ENCODE data around the gene SYNE1.

DNA sequence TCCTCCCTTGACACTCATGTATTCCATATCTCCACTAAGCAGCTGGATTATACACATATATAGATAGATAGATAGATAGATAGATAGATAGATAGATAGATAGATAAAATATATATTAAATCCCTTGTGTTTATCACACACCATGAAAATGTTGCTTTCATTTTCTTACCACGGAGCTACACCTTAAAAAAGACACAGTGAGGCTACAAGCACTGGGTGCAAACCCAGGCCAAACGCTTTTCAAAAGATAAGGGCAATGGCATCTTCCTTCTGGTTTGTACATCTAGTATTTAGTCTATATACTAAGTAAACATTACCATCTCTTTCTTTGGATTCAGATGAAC lies 452.6 kb downstream of the SYNE1 start:
- TF ChIP-seq, protein P1, sequence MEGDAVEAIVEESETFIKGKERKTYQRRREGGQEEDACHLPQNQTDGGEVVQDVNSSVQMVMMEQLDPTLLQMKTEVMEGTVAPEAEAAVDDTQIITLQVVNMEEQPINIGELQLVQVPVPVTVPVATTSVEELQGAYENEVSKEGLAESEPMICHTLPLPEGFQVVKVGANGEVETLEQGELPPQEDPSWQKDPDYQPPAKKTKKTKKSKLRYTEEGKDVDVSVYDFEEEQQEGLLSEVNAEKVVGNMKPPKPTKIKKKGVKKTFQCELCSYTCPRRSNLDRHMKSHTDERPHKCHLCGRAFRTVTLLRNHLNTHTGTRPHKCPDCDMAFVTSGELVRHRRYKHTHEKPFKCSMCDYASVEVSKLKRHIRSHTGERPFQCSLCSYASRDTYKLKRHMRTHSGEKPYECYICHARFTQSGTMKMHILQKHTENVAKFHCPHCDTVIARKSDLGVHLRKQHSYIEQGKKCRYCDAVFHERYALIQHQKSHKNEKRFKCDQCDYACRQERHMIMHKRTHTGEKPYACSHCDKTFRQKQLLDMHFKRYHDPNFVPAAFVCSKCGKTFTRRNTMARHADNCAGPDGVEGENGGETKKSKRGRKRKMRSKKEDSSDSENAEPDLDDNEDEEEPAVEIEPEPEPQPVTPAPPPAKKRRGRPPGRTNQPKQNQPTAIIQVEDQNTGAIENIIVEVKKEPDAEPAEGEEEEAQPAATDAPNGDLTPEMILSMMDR (IDR thresholded peaks at IDR 0.05), result no peak
- TF ChIP-seq POLR2A (IDR thresholded peaks at IDR 0.05), result no peak

Measured in sigmoid colon (tissue), 3 donors.